ENCODE results near the gene IDI1.

IDI1 gene

GRCh38 chr10:1084011-1084950 lies 35.4 kb upstream of the IDI1 start:
- no peaks in the 10 kb centered on the region for H3K9me2 ChIP-seq (replicated peaks; ENCODE audit: insufficient read depth, low read length)
- H3F3A ChIP-seq (ENCODE audit: insufficient read depth), result 0 out of 2 replicates have a peak, but pooled peaks cover 5% of the 10 kb centered on the region
- no peak overlapping the region for H3K4me3 ChIP-seq (ENCODE audit: insufficient read depth, low read length, poor library complexity, severe bottlenecking)
- no peak for TF ChIP-seq CTCF (IDR thresholded peaks at IDR 0.05; ENCODE audit: insufficient read depth, low read length, poor library complexity, severe bottlenecking)
- no peak for TF ChIP-seq EZH2phosphoT487 (conservative IDR thresholded peaks at IDR 0.05; ENCODE audit: low read length)
- no peaks in the 10 kb centered on the region for H3K9me3 ChIP-seq (ENCODE audit: insufficient read depth, low read length)
- no peaks in the 10 kb centered on the region for H4K20me1 ChIP-seq (ENCODE audit: low read depth, low read length)
- no peaks in the 10 kb centered on the region for H3K27me3 ChIP-seq (ENCODE audit: low read length)
- H3K36me3 ChIP-seq (ENCODE audit: low read length), result peaks cover 3% of the 10 kb centered on the region; the same call in 1 of the 2 replicates
- H2AFZ ChIP-seq (ENCODE audit: low read depth, low read length, severe bottlenecking), result no peak overlapping the region
- no peak overlapping the region for H3K9ac ChIP-seq (ENCODE audit: low read length)
- no peak overlapping the region for H3K4me2 ChIP-seq (ENCODE audit: low read depth, low read length, poor library complexity, severe bottlenecking)
- no peaks in the 10 kb centered on the region for H3K79me2 ChIP-seq (ENCODE audit: insufficient read depth, low read length)
- H3K27ac ChIP-seq (ENCODE audit: low read depth, low read length), result no peak overlapping the region

- no peak overlapping the region for H3K4me2 ChIP-seq (ENCODE audit: low read depth, low read length, poor library complexity, severe bottlenecking)
- no peak overlapping the region for H2AFZ ChIP-seq (ENCODE audit: low read depth, low read length, severe bottlenecking)
- TF ChIP-seq CTCF (IDR thresholded peaks at IDR 0.05; ENCODE audit: insufficient read depth, low read length, poor library complexity, severe bottlenecking) (no peak), EZH2phosphoT487 (conservative IDR thresholded peaks at IDR 0.05; ENCODE audit: low read length) (no peak)
- peaks cover 3% of the 10 kb centered on the region; the same call in 1 of the 2 replicates for H3K36me3 ChIP-seq (ENCODE audit: low read length)
- no peaks in the 10 kb centered on the region for H3K27me3 ChIP-seq (ENCODE audit: low read length)
- H3K79me2 ChIP-seq (ENCODE audit: insufficient read depth, low read length), result no peaks in the 10 kb centered on the region
- H4K20me1 ChIP-seq (ENCODE audit: low read depth, low read length), result no peaks in the 10 kb centered on the region
- H3K9ac ChIP-seq (ENCODE audit: low read length), result no peak overlapping the region
- H3K9me3 ChIP-seq (ENCODE audit: insufficient read depth, low read length), result no peaks in the 10 kb centered on the region
- no peaks in the 10 kb centered on the region for H3K9me2 ChIP-seq (replicated peaks; ENCODE audit: insufficient read depth, low read length)
- 0 out of 2 replicates have a peak, but pooled peaks cover 5% of the 10 kb centered on the region for H3F3A ChIP-seq (ENCODE audit: insufficient read depth)
- no peak overlapping the region for H3K27ac ChIP-seq (ENCODE audit: low read depth, low read length)
- H3K4me3 ChIP-seq (ENCODE audit: insufficient read depth, low read length, poor library complexity, severe bottlenecking), result no peak overlapping the region
Measured at GRCh38 chr10:1083581-1083980, 34.7 kb upstream of the IDI1 start.

DNA sequence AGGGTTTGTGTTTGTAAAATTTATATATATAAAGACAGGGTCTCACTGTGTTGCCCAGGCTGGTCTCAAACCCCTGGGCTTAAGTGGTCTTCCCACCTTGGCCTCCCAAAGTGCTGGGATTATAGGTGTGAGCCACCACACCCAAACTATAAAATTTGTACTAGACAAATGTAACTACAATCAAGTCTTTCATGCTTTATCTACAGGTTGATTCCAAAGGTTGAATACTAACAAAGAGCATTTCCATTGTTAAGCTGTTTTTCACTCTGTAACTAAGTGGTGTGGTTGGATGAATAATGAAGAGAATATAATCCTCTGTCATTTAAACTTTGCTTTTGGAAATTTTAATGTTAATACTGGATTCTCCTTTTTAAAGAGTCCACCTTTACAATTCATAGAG lies 29.7 kb upstream of the IDI1 start:
- Histone ChIP-seq H3K4me3 (ENCODE audit: insufficient read depth, low read length, poor library complexity, severe bottlenecking) (no peak overlapping the region), H3K9me2 (replicated peaks; ENCODE audit: insufficient read depth, low read length) (no peaks in the 10 kb centered on the region), H3K4me2 (ENCODE audit: low read depth, low read length, poor library complexity, severe bottlenecking) (no peak overlapping the region), H3K27me3 (ENCODE audit: low read length) (no peaks in the 10 kb centered on the region), H3K27ac (ENCODE audit: low read depth, low read length) (no peak overlapping the region), H3K9ac (ENCODE audit: low read length) (no peak overlapping the region), H3K36me3 (ENCODE audit: low read length) (peaks cover 9% of the 10 kb centered on the region; the same call in 1 of the 2 replicates), H3K79me2 (ENCODE audit: insufficient read depth, low read length) (no peaks in the 10 kb centered on the region), H2AFZ (ENCODE audit: low read depth, low read length, severe bottlenecking) (no peak overlapping the region), H4K20me1 (ENCODE audit: low read depth, low read length) (no peaks in the 10 kb centered on the region; the same call in 1 of the 2 replicates), H3K9me3 (ENCODE audit: insufficient read depth, low read length) (no peaks in the 10 kb centered on the region), H3F3A (ENCODE audit: insufficient read depth) (0 out of 2 replicates have a peak, but pooled peaks cover 5% of the 10 kb centered on the region)
- no peak for TF ChIP-seq CTCF (IDR thresholded peaks at IDR 0.05; ENCODE audit: insufficient read depth, low read length, poor library complexity, severe bottlenecking)
- TF ChIP-seq EZH2phosphoT487 (conservative IDR thresholded peaks at IDR 0.05; ENCODE audit: low read length), result no peak

Data from SU-DHL-6 (cell line).